ENCODE results near the gene CTNNA3.

DNA sequence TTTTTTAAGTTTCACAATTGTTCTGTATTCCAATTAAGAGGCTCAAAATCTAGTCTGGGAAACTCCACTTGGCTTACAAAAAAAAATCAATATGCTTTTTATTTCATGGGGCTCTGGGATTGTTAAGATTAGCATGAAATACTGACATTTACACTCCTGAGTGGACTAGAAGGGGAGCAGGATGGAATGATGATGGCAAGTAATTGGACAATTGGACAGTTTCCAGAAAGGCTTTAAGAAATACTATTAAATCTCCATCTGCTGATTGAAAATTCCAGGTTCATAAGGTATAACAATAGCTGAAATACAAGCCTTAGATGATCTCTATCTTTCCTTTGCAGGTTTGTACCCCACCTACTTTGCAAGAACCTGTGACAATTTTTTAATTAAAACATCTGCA is 585.7 kb downstream of the CTNNA3 start:
- TF ChIP-seq, protein P1, sequence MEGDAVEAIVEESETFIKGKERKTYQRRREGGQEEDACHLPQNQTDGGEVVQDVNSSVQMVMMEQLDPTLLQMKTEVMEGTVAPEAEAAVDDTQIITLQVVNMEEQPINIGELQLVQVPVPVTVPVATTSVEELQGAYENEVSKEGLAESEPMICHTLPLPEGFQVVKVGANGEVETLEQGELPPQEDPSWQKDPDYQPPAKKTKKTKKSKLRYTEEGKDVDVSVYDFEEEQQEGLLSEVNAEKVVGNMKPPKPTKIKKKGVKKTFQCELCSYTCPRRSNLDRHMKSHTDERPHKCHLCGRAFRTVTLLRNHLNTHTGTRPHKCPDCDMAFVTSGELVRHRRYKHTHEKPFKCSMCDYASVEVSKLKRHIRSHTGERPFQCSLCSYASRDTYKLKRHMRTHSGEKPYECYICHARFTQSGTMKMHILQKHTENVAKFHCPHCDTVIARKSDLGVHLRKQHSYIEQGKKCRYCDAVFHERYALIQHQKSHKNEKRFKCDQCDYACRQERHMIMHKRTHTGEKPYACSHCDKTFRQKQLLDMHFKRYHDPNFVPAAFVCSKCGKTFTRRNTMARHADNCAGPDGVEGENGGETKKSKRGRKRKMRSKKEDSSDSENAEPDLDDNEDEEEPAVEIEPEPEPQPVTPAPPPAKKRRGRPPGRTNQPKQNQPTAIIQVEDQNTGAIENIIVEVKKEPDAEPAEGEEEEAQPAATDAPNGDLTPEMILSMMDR (conservative IDR thresholded peaks at IDR 0.05 in 1 of 2, IDR thresholded peaks at IDR 0.05 in 1 of 2; ENCODE audit: low read depth in 1 of 2, low read length in 2 of 2) = no peak
- no peak for TF ChIP-seq EZH2 (IDR thresholded peaks at IDR 0.05; ENCODE audit: low read length, missing control alignments)
